KG1 (cell line): ENCODE measurements around the gene GDF2.

ENCODE experiments used
- DNase-seq: peaks from one replicate; lab custom pipeline; 2025; lab: John Stamatoyannopoulos, UW

GDF2 gene

GRCh38 chr10:47370015-47370767 lies 47.9 kb downstream of the GDF2 start:
- no peak for DNase-seq

GRCh38 chr10:47370878-47371277 lies 48.6 kb downstream of the GDF2 start:
- DNase-seq = no peak

GRCh38 chr10:47371629-47372485 lies 49.6 kb downstream of the GDF2 start:
- no peak for DNase-seq

- no peak for DNase-seq
Observed at GRCh38 chr10:47372726-47373125, 50.5 kb downstream of the GDF2 start.

- no peak for DNase-seq
Observed at GRCh38 chr10:47374611-47375536, 52.6 kb downstream of the GDF2 start.

- no peak for DNase-seq
Observed at GRCh38 chr10:47376522-47377220, 54.4 kb downstream of the GDF2 start.
